Tibial artery (tissue), 4 donors: Measurements from ENCODE around the gene PDE4B.

Source experiments
- DNase-seq, 2 donors: peaks; one replicate each; pipeline ENCODE4 v3.0.0-alpha.2; 2019
- H3K27ac ChIP-seq, 2 donors: fragments of 200-600 bp; sonication (generic) in 1 of 2; 1 replicate in 1 of 2; 2 replicates in 1 of 2; pipeline ENCODE4 v1.5.1; 2018 to 2019; ENCODE audit warnings: mild to moderate bottlenecking in 1 of 2
- H3K27me3 ChIP-seq, 2 donors: fragments of 200-600 bp; sonication (generic) in 1 of 2; one replicate each; pipeline versions ENCODE4 v1.5.1 to v1.6.0; 2016 to 2019
- H3K36me3 ChIP-seq, 3 donors: fragments of 200-600 bp; sonication (generic) in 2 of 3; one replicate each; pipeline ENCODE4 v1.5.1; 2016 to 2019; ENCODE audit warnings: mild to moderate bottlenecking in 2 of 3
- H3K4me1 ChIP-seq, 4 donors: fragments of 200-600 bp; sonication (generic) in 2 of 4; 1 replicate in 3 of 4; 2 replicates in 1 of 4; pipeline ENCODE4 v1.5.1; 2016 to 2019
- H3K4me3 ChIP-seq, 2 donors: fragments of 200-600 bp; sonication (generic) in 1 of 2; 1 replicate in 1 of 2; 2 replicates in 1 of 2; pipeline ENCODE4 v1.5.1; 2018 to 2019; ENCODE audit warnings: mild to moderate bottlenecking in 2 of 2
- H3K9me3 ChIP-seq, 3 donors: fragments of 200-600 bp; sonication (generic) in 1 of 3; one replicate each; pipeline ENCODE4 v1.5.1; 2016 to 2019
- CTCF ChIP-seq, 2 experiments: fragments of 200-600 bp in 1 of 2; fragments of 450-650 bp in 1 of 2; IDR thresholded peaks; one replicate each; pipeline ENCODE4 v1.5.1; 2017 to 2019; ENCODE audit warnings: antibody characterized with exemption in 2 of 2, mild to moderate bottlenecking in 1 of 2, moderate library complexity in 1 of 2
- intact Hi-C: fragments of 100-400 bp; cut with DNase I; formaldehyde crosslinking; loops from one replicate; pipeline ENCODE4 v1.15.0; 2023; ENCODE audit warnings: low total_unique reads

PDE4B gene

GRCh38 chr1:65992831-65993271, 200.2 kb downstream of the PDE4B start:
- intact Hi-C loops = no loop called here

GRCh38 chr1:65994223-65994622, 201.5 kb downstream of the PDE4B start:
- intact Hi-C loops = no loop called here
- H3K27ac ChIP-seq = no peak overlapping the region
- DNase-seq = no peak

More at GRCh38 chr1:65992831-65993271, 200.2 kb downstream of the PDE4B start:
- H3K4me1 ChIP-seq = peaks cover 0 to 7% (median 0%) of the 10 kb centered on the region in 4 donors
- H3K27ac ChIP-seq = no peak overlapping the region
- H3K4me3 ChIP-seq = no peak overlapping the region
- DNase-seq = no peak
- TF ChIP-seq CTCF (IDR thresholded peaks at IDR 0.05) = no peak
- H3K36me3 ChIP-seq = no peaks in the 10 kb centered on the region
- no peaks in the 10 kb centered on the region for H3K27me3 ChIP-seq
- no peaks in the 10 kb centered on the region for H3K9me3 ChIP-seq

GRCh38 chr1:65995336-65995735, 202.6 kb downstream of the PDE4B start:
- Histone ChIP-seq H3K9me3 (no peaks in the 10 kb centered on the region), H3K27me3 (no peaks in the 10 kb centered on the region), H3K4me3 (no peak overlapping the region), H3K27ac (no peak overlapping the region), H3K36me3 (no peaks in the 10 kb centered on the region), H3K4me1 (no peaks in the 10 kb centered on the region)
- no peak for TF ChIP-seq CTCF (IDR thresholded peaks at IDR 0.05)
- DNase-seq = no peak
- intact Hi-C loops = no loop called here

More at GRCh38 chr1:65994223-65994622, 201.5 kb downstream of the PDE4B start:
- Histone ChIP-seq H3K9me3 (no peaks in the 10 kb centered on the region), H3K4me3 (no peak overlapping the region), H3K27me3 (no peaks in the 10 kb centered on the region), H3K36me3 (no peaks in the 10 kb centered on the region), H3K4me1 (peaks cover 0 to 7% (median 0%) of the 10 kb centered on the region in 4 donors)
- TF ChIP-seq CTCF (IDR thresholded peaks at IDR 0.05) = no peak

GRCh38 chr1:65995928-65996327, 203.2 kb downstream of the PDE4B start:
- Histone ChIP-seq H3K4me1 (no peaks in the 10 kb centered on the region), H3K36me3 (no peaks in the 10 kb centered on the region), H3K4me3 (no peak overlapping the region), H3K27me3 (no peaks in the 10 kb centered on the region), H3K27ac (no peak overlapping the region), H3K9me3 (no peaks in the 10 kb centered on the region)
- no peak for DNase-seq
- intact Hi-C loops = no loop called here
- TF ChIP-seq CTCF (IDR thresholded peaks at IDR 0.05) = no peak

GRCh38 chr1:65997693-65998092, 205.0 kb downstream of the PDE4B start:
- no peak overlapping the region for H3K4me3 ChIP-seq
- intact Hi-C loops = no loop called here
- TF ChIP-seq CTCF (IDR thresholded peaks at IDR 0.05) = no peak

More at GRCh38 chr1:65997693-65998092, 205.0 kb downstream of the PDE4B start:
- DNase-seq = no peak
- Histone ChIP-seq H3K36me3 (no peaks in the 10 kb centered on the region), H3K27me3 (no peaks in the 10 kb centered on the region), H3K27ac (no peak overlapping the region), H3K4me1 (no peaks in the 10 kb centered on the region), H3K9me3 (no peaks in the 10 kb centered on the region)
